ENCODE measurements around the gene VSTM2L.
A peak's percentile ranks its signal among the peaks of the same experiment; 100 is the strongest.
"Not testable (repeated sequence)": the region's sequence is repeated elsewhere in the genome, so short reads cannot be mapped to it uniquely, and the experiment has no call there.

VSTM2L gene

DNA sequence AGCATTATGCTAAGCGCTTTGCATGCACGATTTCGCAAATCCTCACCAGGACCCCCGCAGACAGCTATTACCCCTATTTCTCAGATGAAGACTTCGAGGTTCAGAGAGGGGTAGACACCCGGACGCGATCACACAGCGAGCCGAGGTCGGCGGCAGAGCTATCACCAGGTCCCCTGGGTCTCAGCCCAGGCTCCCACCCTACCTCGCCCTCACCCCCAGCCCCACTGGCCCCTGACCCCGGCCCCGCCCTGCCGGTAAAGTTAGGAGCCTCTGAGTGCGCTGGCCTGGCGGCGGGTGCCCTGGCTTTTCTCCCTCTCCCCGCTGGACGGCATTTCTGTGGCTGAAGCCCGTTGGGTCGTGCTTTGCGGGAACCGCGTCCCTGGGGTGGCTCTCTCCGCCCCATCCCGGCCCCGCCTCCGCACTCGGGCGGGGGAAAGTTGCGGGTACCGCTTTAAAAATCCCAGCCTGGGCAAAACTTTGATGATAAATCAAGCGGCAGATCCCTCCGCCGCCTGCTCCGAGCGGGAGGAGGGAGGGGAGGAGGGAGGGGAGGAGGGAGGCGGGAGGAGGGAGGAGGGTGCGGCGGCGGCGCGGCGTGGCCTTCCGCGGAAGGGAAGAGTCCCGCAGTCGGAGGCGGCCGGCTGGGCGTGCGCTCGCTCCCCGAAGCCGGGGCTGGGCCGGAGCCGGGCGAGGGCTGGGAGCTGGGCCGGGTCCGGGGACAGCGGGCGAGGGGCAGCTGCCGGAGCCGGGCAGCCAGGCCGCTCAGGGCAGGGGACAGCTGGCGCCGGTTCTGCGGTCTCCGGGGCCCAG is at the start of gene VSTM2L:
TSS of gene VSTM2L (plus strand) at position 624 of the 810 bp plus-strand sequence. CDS start 224 bp downstream, outside the sequence.
- no peaks in the 10 kb centered on the region for H3K9me3 ChIP-seq (ENCODE audit: insufficient read depth, low read length)
- H3K4me1 ChIP-seq (ENCODE audit: low read length): peaks cover 17% of the 10 kb centered on the region
- H3K9ac ChIP-seq (ENCODE audit: low read length): peak within 1 kb of the TSS; percentile 61
- no peaks in the 10 kb centered on the region for H4K20me1 ChIP-seq (ENCODE audit: insufficient read depth, low read length)
- peaks cover 11% of the 10 kb centered on the region; the same call in 1 of the 2 replicates for H3K27me3 ChIP-seq (ENCODE audit: low read depth, low read length)
- H3K4me3 ChIP-seq (ENCODE audit: low read length): peak within 1 kb of the TSS; percentile 76
- H3K27ac ChIP-seq (ENCODE audit: low read length): no peak within 1 kb of the TSS
- H2AFZ ChIP-seq (ENCODE audit: low read depth, low read length): no peak within 1 kb of the TSS
- H3K4me2 ChIP-seq (ENCODE audit: low read length): peak within 1 kb of the TSS; percentile 48
- TF ChIP-seq CTCF (IDR thresholded peaks at IDR 0.05; ENCODE audit: low read depth, low read length) (no peak), EZH2phosphoT487 (IDR thresholded peaks at IDR 0.05; ENCODE audit: low read depth) (no peak)
- H3K79me2 ChIP-seq (ENCODE audit: low read length): no peaks in the 10 kb centered on the region
- H3K36me3 ChIP-seq (replicated peaks; ENCODE audit: low read depth, low read length): no peaks in the 10 kb centered on the region

DNA sequence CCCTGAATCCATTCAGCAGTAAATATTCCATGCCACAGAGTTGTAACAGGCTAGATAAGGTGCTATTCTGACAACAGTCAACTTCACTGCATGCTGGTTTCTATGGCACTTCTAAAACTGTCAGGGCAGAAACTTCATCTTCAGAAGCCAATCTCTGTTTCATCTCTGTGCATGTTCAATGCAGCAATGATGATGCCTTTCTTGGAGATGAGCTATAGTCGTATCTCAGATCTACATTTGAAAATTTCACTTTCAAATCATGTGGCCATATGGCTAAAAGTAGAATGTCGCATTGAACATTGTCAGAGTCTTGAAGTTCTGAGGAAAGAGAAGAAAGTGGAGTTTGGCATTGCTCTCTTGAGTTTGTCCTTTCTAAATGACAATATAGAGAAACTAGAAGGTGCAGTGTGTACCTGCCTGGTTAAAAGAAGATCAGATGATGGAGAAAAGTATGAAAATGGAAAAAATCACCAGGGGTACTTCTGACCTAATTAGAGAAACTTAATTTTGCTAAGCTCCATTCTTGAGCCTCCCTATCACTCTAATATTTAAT is 49.0 kb upstream of the VSTM2L start:
- TF ChIP-seq CTCF (IDR thresholded peaks at IDR 0.05; ENCODE audit: low read depth, low read length) (no peak), EZH2phosphoT487 (IDR thresholded peaks at IDR 0.05; ENCODE audit: low read depth) (no peak)
- Histone ChIP-seq H4K20me1 (ENCODE audit: insufficient read depth, low read length) (0 out of 2 replicates have a peak, but pooled peaks cover 7% of the 10 kb centered on the region), H3K27me3 (ENCODE audit: low read depth, low read length) (no peaks in the 10 kb centered on the region), H3K4me1 (ENCODE audit: low read length) (peaks cover 49% of the 10 kb centered on the region), H3K9me3 (ENCODE audit: insufficient read depth, low read length) (no peaks in the 10 kb centered on the region), H3K79me2 (ENCODE audit: low read length) (no peaks in the 10 kb centered on the region), H3K4me2 (ENCODE audit: low read length) (peak overlapping the region; percentile 57), H2AFZ (ENCODE audit: low read depth, low read length) (no peak overlapping the region), H3K36me3 (replicated peaks; ENCODE audit: low read depth, low read length) (peaks cover 66% of the 10 kb centered on the region), H3K4me3 (ENCODE audit: low read length) (peak overlapping the region; percentile 10), H3K9ac (ENCODE audit: low read length) (peak overlapping the region; percentile 11; the same call in 1 of the 2 replicates), H3K27ac (ENCODE audit: low read length) (peak overlapping the region; percentile 70)

- peaks cover 46% of the 10 kb centered on the region for H3K4me1 ChIP-seq (ENCODE audit: low read length)
- not testable (repeated sequence) for H4K20me1 ChIP-seq (ENCODE audit: insufficient read depth, low read length); H3K79me2 ChIP-seq (ENCODE audit: low read length); H2AFZ ChIP-seq (ENCODE audit: low read depth, low read length); H3K4me3 ChIP-seq (ENCODE audit: low read length); H3K27me3 ChIP-seq (ENCODE audit: low read depth, low read length); H3K9ac ChIP-seq (ENCODE audit: low read length); H3K27ac ChIP-seq (ENCODE audit: low read length); H3K9me3 ChIP-seq (ENCODE audit: insufficient read depth, low read length); H3K4me2 ChIP-seq (ENCODE audit: low read length)
- peaks cover 67% of the 10 kb centered on the region for H3K36me3 ChIP-seq (replicated peaks; ENCODE audit: low read depth, low read length)
These were observed 46.9 kb upstream of the VSTM2L start for GRCh38 chr20:37856034-37856433.

GRCh38 chr20:37856932-37857660 is 45.8 kb upstream of the VSTM2L start:
- H4K20me1 ChIP-seq (ENCODE audit: insufficient read depth, low read length): 0 out of 2 replicates have a peak, but pooled peaks cover 7% of the 10 kb centered on the region
- TF ChIP-seq CTCF (IDR thresholded peaks at IDR 0.05; ENCODE audit: low read depth, low read length) (no peak), EZH2phosphoT487 (IDR thresholded peaks at IDR 0.05; ENCODE audit: low read depth) (no peak)
- H3K9me3 ChIP-seq (ENCODE audit: insufficient read depth, low read length): no peaks in the 10 kb centered on the region
- no peaks in the 10 kb centered on the region for H3K79me2 ChIP-seq (ENCODE audit: low read length)
- no peak overlapping the region for H3K9ac ChIP-seq (ENCODE audit: low read length)
- no peak overlapping the region for H3K4me2 ChIP-seq (ENCODE audit: low read length)
- H3K4me1 ChIP-seq (ENCODE audit: low read length): peaks cover 35% of the 10 kb centered on the region
- no peak overlapping the region for H3K27ac ChIP-seq (ENCODE audit: low read length)
- no peaks in the 10 kb centered on the region for H3K27me3 ChIP-seq (ENCODE audit: low read depth, low read length)
- H3K4me3 ChIP-seq (ENCODE audit: low read length): no peak overlapping the region
- peaks cover 66% of the 10 kb centered on the region for H3K36me3 ChIP-seq (replicated peaks; ENCODE audit: low read depth, low read length)
- no peak overlapping the region for H2AFZ ChIP-seq (ENCODE audit: low read depth, low read length)

Measured in OCI-LY3 (cell line).